ENCODE data around the gene DLK1.

Gene DLK1

DNA sequence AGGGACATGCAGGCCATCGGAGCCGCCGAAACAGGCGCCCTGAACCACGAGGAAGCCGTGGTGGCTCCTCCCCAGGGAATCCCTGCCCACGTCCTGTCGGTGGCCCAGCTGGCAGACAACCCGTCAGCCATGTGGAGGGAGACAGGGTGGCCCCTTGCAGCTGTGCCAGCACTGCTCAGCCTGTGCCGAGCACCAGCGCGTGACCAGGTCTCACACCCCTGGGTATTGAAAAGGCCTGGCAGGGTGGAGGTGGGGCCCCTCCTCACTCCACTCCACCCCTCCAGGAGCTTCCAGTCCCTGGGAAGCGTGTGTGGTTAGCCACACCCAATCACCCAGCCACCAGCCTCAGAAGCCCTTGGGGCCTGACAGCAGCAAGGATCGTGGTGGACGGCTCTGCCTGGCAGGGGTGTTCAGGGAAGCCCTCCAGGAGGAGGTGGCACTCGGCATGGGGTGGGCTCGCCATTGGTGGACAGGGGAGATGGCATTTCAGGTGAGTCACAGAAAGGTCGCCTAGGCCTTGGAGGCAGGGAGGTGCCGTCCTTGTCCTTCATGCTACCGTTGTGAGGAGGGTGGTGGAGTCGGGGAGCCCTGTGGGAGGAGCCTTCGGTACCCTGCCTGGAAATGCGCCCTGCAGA is 12.3 kb upstream of the DLK1 start:
- DNase-seq (ENCODE audit: low spot score) = no peak

GRCh38 chr14:100715332-100715731 is 11.4 kb upstream of the DLK1 start:
- no peak for DNase-seq (ENCODE audit: low spot score)

- DNase-seq (ENCODE audit: low spot score) = no peak
These were observed 10.9 kb upstream of the DLK1 start for GRCh38 chr14:100715803-100716202.

GRCh38 chr14:100717386-100717785 is 9.3 kb upstream of the DLK1 start:
- no peak for DNase-seq (ENCODE audit: low spot score)

DNA sequence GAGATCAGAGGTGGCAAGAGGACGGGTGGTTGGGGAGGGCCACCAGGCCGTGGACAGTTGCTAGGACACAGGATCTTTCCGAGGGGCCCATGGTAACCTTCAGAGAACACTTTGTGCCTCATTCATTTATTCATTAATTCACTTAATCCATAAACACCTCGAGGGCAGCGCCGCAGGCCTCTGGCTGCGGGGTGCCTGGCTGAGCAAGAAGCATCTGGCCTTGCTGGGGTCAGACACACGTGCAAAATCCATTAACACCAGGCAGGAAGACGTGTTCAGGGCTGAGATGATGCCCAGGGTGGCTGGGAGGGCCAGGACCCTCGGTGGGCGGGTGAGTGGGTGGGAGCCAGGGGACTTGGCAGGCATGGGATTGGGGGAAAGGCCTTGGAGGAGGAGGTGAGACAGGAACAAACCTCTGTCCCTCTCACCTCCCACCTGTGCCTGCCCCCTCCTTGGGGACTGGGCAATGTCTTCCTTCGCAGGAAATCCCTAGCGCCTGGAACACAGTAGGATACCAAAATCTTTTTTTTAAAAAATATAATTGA is 6.6 kb upstream of the DLK1 start:
- DNase-seq (ENCODE audit: low spot score) = no peak

- DNase-seq (ENCODE audit: low spot score) = no peak
These were observed 5.1 kb upstream of the DLK1 start for GRCh38 chr14:100721568-100721967.

DNA sequence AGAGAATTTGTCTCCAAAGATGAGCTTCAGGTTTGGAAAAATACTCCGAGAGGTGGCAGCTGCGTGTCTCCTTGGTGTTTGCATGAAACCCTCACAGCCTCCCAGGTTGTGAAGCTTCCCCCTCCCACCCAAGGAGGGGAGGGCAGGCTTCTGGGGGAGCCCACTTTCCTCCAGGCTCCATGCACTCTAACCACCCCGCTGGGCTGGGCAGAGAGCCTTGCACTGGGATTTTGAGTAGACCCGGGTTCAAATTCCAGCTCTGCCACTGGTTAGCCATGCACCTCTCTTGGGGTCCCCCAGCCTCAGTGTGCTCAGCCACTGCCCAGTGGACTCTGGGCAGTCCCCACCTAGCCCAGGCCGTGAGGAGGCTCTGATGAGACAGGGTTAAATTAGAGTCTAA is 4.3 kb upstream of the DLK1 start:
- no peak for DNase-seq (ENCODE audit: low spot score)

DNA sequence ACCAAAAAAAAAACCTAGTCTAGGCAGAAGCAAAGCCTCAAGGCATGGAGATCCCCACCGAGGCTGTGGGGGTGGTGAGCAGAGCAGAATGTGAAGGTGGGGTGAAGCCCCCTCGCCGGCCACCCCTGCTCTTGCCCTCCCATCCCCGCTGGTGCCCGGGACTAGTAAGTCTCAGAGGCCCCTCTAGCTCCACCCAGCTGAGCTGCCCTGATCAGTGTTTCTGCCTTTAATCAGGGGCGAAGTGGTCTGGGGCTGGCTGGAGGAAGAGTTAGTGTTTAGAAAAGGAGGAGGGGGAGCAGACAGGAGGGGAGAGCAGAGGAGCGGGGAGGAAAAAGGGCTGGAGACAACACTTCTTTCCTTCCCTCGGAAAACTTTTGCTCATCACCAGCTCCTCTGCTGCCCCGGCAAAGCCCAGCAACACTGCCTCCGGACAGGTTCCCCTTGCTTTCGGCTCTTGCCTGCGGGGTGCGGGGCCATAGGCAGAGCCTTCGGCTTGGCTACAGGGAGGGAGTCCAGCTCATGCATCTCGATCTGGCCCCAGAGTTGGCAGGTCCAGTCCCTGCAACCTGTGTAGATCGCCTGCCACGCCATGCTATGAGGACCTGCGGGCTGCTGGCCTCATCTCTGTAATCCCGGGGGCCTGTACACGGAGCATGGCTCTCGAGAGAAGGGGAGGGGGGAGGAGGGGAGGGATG is 3.4 kb upstream of the DLK1 start:
- no peak for DNase-seq (ENCODE audit: low spot score)

- no peak for DNase-seq (ENCODE audit: low spot score)
These were observed 2.8 kb upstream of the DLK1 start for GRCh38 chr14:100723830-100724437.

DNA sequence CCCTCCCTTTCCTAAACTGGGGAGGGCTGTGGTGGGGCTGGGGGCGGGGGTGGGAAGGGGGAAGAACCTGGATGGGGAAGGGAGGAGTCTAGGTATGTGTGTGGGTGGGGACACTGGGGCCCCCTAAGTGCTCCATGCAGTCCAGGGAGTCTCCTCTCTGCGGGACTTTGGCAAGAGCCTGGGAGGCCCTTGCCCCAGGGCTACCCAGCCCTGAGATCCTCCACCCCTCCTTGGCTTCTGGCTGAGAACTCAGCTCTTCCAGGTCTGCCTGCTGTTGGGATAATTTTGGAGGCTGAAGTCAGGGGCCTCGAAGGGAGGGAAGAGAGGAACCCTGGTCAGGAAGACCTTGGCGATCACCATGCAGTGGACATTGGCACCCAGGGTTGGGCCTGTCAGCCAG is 2.2 kb upstream of the DLK1 start:
- no peak for DNase-seq (ENCODE audit: low spot score)

- DNase-seq (ENCODE audit: low spot score) = no peak
These were observed 905 bp upstream of the DLK1 start for GRCh38 chr14:100725587-100726387.

DNA sequence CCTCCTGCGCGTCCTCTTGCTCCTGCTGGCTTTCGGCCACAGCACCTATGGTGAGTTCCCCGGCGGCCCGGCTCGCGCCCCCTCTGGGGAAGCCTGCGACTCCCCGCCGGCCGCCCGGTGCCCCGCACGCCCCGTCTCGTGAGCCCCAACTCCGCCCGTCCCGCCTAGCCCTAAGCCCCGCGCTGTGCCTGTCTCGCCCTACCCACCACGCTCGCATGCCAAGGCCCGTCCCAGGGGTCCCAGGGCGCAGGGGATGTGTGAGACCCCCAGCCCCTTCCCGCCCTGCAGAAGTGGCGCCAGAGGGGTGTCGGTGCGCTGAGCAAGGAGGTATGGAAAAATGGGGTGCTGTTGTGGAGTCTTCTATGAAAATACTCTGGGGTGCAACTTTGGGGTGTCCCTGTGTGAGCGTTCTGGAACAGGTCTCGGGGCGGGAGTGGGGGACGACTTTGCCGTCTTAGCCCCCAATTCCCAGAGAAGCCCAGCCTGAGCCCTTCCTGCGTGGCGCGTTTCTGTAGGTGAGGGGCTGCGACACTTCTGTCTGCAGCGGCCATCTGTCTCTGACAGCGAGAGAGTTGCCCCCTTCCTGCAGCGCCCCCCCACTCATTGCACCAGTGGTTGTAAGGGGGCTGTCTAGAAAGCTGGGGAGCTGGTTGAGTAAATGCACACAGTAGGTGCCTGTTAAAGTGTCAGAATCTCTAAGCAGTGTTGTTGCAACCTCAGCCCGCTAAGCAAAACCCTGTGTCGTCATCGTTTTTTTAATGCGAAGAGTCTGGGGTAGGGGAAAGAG is 587 bp downstream of the DLK1 start:
- no peak for DNase-seq (ENCODE audit: low spot score)

- DNase-seq (ENCODE audit: low spot score) = no peak
These were observed 1.2 kb downstream of the DLK1 start for GRCh38 chr14:100727873-100728240.

DNA sequence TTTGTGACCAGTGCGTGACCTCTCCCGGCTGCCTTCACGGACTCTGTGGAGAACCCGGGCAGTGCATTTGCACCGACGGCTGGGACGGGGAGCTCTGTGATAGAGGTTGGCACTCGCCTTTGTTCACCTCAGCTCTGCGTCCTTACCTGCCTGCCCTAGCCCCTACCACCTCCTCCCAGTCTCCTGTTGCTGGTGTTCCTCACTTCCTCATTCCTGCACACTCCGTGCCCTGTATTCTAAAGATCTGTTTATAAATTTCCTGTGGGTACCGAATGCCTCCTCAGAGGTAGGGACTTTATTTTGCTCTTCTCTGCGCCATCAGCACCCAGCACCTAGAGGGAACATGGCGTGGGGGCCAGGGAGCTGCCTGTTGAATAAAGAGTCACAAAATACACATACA is 2.3 kb downstream of the DLK1 start:
- no peak for DNase-seq (ENCODE audit: low spot score)

GRCh38 chr14:100729982-100730381 is 3.3 kb downstream of the DLK1 start:
- DNase-seq (ENCODE audit: low spot score) = no peak

GRCh38 chr14:100730581-100730980 is 3.9 kb downstream of the DLK1 start:
- DNase-seq (ENCODE audit: low spot score) = no peak

DNA sequence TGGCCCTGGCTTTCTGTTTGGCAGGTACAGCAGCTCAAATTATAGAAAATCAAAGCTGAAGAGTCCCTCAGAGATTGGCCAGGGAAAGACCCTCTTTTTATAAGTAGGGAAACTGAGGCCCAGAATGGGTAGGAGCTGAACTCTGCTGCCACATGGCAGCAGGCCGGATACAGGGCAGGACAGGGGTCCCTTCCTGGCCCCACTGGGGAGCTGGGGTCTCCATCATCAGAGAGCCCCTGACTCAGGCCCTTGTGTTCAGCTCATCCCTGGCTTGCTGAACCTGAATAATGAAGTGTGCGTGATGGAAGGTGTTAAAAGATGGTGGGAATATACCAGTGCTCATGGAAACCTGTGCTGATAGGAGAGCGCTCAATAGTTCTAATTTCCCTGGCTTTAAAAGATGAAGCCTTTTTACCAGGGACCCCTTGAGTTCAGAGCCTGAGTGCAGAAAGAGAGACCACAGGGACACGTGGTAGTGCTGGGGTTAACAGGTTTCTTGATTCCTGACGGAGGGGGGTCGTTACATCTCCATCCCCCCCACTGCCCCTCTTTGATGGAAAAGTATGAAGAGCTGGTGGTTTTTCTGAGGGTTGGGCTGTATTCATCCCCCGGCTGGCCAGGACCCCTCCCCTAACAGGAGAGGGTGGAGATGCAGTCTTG is 4.4 kb downstream of the DLK1 start:
- no peak for DNase-seq (ENCODE audit: low spot score)

- no peak for DNase-seq (ENCODE audit: low spot score)
These were observed 5.4 kb downstream of the DLK1 start for GRCh38 chr14:100731846-100732765.

DNA sequence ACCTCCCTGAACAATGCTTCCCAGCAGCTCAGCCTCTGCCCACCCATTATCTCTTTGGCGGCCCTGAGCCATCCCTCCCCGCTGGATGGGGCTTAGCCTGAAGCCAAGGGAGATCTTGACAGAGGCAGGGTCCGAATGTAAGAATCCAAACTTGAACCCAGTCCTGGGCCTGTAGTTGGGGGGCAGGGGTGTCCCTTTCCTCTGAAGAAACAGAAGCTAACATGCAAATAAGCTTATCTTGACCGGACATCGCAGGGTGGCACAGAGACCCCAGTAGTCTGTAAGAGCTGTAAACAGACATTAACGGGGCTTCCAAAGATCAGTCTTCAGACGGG is 6.0 kb downstream of the DLK1 start:
- DNase-seq (ENCODE audit: low spot score) = no peak

DNA sequence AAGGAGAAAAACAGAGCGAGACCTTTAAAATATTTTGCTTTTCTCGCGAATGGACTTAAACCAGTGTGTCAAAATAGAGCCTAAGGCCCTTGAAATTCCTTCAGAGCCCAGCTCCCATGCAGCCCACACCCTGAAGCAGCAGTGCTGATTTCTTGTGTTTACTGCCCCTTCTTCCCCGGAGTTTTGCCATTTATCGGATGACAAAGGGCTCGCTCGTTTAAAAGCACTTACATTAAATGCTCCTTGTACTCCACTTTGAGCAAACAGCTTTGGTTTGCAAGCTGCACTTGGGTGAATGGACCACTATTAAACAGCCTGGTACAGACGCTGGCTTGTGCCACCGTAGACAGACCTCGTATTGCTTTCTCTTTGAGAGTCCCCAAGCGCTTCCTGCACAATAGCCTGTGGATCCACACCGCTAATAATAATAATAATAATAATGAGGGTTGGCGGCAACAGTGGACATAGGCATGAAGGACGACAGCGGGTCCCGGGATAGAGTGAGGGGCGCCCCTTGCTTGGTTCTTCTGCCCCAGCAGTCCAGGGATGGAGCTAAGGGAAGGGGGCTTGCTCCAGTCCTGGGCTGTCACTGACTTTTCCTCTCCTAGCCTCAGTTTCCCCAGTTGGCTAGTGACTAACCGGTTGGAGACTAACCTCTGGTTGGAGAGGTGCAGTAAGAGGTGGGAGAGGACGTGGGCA is 6.6 kb downstream of the DLK1 start:
- no peak for DNase-seq (ENCODE audit: low spot score)
